ENCODE data around the gene MAP2K5. TPM values are rescaled to one million over a fixed set of nuclear protein-coding genes. Genes with fewer than 3 reads are reported as not detected.

Gene MAP2K5
- total RNA-seq, 1 experiment from 2014 or later = 13.6 TPM

DNA sequence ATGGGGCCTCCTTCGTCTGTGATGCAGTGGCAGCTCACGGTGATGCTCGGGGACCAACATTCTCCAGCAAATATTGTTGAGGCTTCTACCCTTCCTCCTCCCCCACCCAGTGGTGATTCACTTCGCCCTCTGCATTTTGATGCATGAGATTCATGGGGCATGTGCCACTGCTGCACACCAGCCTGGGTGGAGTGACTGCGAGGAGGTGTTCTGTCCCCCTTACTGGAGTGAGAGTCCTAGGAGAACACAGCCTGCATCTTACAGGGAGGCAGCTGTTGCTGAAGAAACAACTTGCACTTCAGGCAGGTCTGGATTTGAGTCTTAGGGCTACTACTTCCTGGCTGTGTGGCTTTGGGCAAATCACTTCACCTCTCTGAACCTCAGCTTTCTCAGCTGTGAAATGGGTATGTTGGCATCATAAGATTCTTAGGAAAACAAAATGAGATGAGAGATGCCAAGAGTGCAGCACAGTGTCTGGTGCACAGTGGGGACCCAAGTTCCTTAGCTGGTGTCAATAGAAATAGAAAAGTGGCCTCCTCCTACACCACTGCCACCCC, 272.6 kb downstream of the MAP2K5 start:
- CTCF ChIA-PET = interaction anchor here (0.6 kb wide), 1 partner anchor 445 kb away, joined by 4 read pairs; no protein-coding TSS in a partner anchor
- TF ChIP-seq JUN (CRISPR knock-in tag; IDR thresholded peaks at IDR 0.05) = no peak
- no peak for TF ChIP-seq NR2C2 (CRISPR knock-in tag; IDR thresholded peaks at IDR 0.05)
- TF ChIP-seq, protein P1, sequence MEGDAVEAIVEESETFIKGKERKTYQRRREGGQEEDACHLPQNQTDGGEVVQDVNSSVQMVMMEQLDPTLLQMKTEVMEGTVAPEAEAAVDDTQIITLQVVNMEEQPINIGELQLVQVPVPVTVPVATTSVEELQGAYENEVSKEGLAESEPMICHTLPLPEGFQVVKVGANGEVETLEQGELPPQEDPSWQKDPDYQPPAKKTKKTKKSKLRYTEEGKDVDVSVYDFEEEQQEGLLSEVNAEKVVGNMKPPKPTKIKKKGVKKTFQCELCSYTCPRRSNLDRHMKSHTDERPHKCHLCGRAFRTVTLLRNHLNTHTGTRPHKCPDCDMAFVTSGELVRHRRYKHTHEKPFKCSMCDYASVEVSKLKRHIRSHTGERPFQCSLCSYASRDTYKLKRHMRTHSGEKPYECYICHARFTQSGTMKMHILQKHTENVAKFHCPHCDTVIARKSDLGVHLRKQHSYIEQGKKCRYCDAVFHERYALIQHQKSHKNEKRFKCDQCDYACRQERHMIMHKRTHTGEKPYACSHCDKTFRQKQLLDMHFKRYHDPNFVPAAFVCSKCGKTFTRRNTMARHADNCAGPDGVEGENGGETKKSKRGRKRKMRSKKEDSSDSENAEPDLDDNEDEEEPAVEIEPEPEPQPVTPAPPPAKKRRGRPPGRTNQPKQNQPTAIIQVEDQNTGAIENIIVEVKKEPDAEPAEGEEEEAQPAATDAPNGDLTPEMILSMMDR (IDR thresholded peaks at IDR 0.05) = no peak
- TF ChIP-seq TP53 (CRISPR knock-in tag; IDR thresholded peaks at IDR 0.05) = no peak
- TF ChIP-seq, protein P2, sequence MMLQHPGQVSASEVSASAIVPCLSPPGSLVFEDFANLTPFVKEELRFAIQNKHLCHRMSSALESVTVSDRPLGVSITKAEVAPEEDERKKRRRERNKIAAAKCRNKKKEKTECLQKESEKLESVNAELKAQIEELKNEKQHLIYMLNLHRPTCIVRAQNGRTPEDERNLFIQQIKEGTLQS (CRISPR knock-in tag; conservative IDR thresholded peaks at IDR 0.05) = no peak
- no peak for TF ChIP-seq ZNF671 (CRISPR knock-in tag; IDR thresholded peaks at IDR 0.05)
- TF ChIP-seq, protein P3, sequence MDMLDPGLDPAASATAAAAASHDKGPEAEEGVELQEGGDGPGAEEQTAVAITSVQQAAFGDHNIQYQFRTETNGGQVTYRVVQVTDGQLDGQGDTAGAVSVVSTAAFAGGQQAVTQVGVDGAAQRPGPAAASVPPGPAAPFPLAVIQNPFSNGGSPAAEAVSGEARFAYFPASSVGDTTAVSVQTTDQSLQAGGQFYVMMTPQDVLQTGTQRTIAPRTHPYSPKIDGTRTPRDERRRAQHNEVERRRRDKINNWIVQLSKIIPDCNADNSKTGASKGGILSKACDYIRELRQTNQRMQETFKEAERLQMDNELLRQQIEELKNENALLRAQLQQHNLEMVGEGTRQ (CRISPR knock-in tag; IDR thresholded peaks at IDR 0.05) = no peak
- TF ChIP-seq, protein P4, sequence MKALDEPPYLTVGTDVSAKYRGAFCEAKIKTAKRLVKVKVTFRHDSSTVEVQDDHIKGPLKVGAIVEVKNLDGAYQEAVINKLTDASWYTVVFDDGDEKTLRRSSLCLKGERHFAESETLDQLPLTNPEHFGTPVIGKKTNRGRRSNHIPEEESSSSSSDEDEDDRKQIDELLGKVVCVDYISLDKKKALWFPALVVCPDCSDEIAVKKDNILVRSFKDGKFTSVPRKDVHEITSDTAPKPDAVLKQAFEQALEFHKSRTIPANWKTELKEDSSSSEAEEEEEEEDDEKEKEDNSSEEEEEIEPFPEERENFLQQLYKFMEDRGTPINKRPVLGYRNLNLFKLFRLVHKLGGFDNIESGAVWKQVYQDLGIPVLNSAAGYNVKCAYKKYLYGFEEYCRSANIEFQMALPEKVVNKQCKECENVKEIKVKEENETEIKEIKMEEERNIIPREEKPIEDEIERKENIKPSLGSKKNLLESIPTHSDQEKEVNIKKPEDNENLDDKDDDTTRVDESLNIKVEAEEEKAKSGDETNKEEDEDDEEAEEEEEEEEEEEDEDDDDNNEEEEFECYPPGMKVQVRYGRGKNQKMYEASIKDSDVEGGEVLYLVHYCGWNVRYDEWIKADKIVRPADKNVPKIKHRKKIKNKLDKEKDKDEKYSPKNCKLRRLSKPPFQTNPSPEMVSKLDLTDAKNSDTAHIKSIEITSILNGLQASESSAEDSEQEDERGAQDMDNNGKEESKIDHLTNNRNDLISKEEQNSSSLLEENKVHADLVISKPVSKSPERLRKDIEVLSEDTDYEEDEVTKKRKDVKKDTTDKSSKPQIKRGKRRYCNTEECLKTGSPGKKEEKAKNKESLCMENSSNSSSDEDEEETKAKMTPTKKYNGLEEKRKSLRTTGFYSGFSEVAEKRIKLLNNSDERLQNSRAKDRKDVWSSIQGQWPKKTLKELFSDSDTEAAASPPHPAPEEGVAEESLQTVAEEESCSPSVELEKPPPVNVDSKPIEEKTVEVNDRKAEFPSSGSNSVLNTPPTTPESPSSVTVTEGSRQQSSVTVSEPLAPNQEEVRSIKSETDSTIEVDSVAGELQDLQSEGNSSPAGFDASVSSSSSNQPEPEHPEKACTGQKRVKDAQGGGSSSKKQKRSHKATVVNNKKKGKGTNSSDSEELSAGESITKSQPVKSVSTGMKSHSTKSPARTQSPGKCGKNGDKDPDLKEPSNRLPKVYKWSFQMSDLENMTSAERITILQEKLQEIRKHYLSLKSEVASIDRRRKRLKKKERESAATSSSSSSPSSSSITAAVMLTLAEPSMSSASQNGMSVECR (CRISPR knock-in tag; IDR thresholded peaks at IDR 0.05; ENCODE audit: borderline replicate concordance) = no peak
- no peak for TF ChIP-seq ZNF416 (CRISPR knock-in tag; IDR thresholded peaks at IDR 0.05)
- TF ChIP-seq, protein P5, sequence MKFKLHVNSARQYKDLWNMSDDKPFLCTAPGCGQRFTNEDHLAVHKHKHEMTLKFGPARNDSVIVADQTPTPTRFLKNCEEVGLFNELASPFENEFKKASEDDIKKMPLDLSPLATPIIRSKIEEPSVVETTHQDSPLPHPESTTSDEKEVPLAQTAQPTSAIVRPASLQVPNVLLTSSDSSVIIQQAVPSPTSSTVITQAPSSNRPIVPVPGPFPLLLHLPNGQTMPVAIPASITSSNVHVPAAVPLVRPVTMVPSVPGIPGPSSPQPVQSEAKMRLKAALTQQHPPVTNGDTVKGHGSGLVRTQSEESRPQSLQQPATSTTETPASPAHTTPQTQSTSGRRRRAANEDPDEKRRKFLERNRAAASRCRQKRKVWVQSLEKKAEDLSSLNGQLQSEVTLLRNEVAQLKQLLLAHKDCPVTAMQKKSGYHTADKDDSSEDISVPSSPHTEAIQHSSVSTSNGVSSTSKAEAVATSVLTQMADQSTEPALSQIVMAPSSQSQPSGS (CRISPR knock-in tag; IDR thresholded peaks at IDR 0.05; ENCODE audit: borderline replicate concordance, low read depth) = no peak
- TF ChIP-seq NFATC4 (CRISPR knock-in tag; IDR thresholded peaks at IDR 0.05) = no peak
- no peak for TF ChIP-seq TEAD1 (CRISPR knock-in tag; IDR thresholded peaks at IDR 0.05)
- TF ChIP-seq ZNF396 (CRISPR knock-in tag; IDR thresholded peaks at IDR 0.05; ENCODE audit: borderline replicate concordance) = no peak

DNA sequence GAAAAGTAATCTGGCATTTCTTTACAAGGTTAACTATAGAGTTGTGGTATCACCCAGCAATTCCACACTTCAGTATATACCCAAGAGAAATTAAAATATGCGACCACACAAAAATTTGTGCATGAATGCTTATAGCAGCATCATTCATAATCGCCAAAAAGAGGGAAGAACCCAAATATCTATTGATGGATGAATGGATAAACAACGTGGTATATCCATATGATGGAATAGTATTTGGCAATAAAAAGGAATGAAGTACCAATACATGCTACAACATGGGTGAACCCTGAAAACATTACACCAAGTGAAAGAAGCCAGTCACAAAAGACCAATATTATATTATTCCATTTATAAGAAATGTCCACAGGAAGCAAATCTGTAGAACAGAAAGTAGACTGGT, 274.2 kb downstream of the MAP2K5 start:
- DNase-seq (ENCODE audit: low spot score) = no peak
- Mint-ChIP-seq H3K27ac (no peak overlapping the region), H3K9me3 (peaks cover 13% of the 10 kb centered on the region), H3K27me3 (ENCODE audit: low read depth) (peaks cover 62% of the 10 kb centered on the region), H3K36me3 (peaks cover 4% of the 10 kb centered on the region), H3K4me1 (peaks cover 31% of the 10 kb centered on the region), H3K4me3 (no peak overlapping the region)
- no peak for ATAC-seq
- POLR2A ChIA-PET = no interaction called here
- CTCF ChIA-PET = no interaction called here
- TF ChIP-seq OVOL2 (CRISPR knock-in tag; IDR thresholded peaks at IDR 0.05; ENCODE audit: borderline replicate concordance) = no peak
- TF ChIP-seq, protein P6, sequence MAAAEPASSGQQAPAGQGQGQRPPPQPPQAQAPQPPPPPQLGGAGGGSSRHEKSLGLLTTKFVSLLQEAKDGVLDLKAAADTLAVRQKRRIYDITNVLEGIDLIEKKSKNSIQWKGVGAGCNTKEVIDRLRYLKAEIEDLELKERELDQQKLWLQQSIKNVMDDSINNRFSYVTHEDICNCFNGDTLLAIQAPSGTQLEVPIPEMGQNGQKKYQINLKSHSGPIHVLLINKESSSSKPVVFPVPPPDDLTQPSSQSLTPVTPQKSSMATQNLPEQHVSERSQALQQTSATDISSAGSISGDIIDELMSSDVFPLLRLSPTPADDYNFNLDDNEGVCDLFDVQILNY (CRISPR knock-in tag; IDR thresholded peaks at IDR 0.05) = no peak
- TF ChIP-seq JUN (CRISPR knock-in tag; IDR thresholded peaks at IDR 0.05) = no peak
- no peak for TF ChIP-seq SP1 (CRISPR knock-in tag; conservative IDR thresholded peaks at IDR 0.05)
- TF ChIP-seq, protein P7, sequence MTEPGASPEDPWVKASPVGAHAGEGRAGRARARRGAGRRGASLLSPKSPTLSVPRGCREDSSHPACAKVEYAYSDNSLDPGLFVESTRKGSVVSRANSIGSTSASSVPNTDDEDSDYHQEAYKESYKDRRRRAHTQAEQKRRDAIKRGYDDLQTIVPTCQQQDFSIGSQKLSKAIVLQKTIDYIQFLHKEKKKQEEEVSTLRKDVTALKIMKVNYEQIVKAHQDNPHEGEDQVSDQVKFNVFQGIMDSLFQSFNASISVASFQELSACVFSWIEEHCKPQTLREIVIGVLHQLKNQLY (CRISPR knock-in tag; IDR thresholded peaks at IDR 0.05) = no peak
- no peak for TF ChIP-seq SMAD3 (CRISPR knock-in tag; IDR thresholded peaks at IDR 0.05; ENCODE audit: borderline replicate concordance)
- no peak for TF ChIP-seq RELA (CRISPR knock-in tag; IDR thresholded peaks at IDR 0.05; ENCODE audit: borderline replicate concordance)
- no peak for TF ChIP-seq ZNF671 (CRISPR knock-in tag; IDR thresholded peaks at IDR 0.05)
- no peak for TF ChIP-seq JAZF1 (CRISPR knock-in tag; IDR thresholded peaks at IDR 0.05)
- TF ChIP-seq, protein P8, sequence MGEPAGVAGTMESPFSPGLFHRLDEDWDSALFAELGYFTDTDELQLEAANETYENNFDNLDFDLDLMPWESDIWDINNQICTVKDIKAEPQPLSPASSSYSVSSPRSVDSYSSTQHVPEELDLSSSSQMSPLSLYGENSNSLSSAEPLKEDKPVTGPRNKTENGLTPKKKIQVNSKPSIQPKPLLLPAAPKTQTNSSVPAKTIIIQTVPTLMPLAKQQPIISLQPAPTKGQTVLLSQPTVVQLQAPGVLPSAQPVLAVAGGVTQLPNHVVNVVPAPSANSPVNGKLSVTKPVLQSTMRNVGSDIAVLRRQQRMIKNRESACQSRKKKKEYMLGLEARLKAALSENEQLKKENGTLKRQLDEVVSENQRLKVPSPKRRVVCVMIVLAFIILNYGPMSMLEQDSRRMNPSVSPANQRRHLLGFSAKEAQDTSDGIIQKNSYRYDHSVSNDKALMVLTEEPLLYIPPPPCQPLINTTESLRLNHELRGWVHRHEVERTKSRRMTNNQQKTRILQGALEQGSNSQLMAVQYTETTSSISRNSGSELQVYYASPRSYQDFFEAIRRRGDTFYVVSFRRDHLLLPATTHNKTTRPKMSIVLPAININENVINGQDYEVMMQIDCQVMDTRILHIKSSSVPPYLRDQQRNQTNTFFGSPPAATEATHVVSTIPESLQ (CRISPR knock-in tag; IDR thresholded peaks at IDR 0.05) = no peak

More for the DNA sequence above, 272.6 kb downstream of the MAP2K5 start:
- Mint-ChIP-seq H3K4me3 (no peak overlapping the region), H3K9me3 (peaks cover 13% of the 10 kb centered on the region), H3K27ac (no peak overlapping the region), H3K4me1 (peaks cover 17% of the 10 kb centered on the region), H3K36me3 (peaks cover 4% of the 10 kb centered on the region), H3K27me3 (ENCODE audit: low read depth) (peaks cover 47% of the 10 kb centered on the region)
- POLR2A ChIA-PET = no interaction called here
- no peak for DNase-seq (ENCODE audit: low spot score)
- no peak for ATAC-seq

All from WTC11 (cell line).